SIG-M5 (cell line): ENCODE measurements around the gene CD8B2.
"Not testable (repeated sequence)": the region's sequence is repeated elsewhere in the genome, so short reads cannot be mapped to it uniquely, and the experiment has no call there.

Source experiments
- DNase-seq: peaks from one replicate; lab custom pipeline; 2025; lab: John Stamatoyannopoulos, UW

CD8B2 gene

GRCh38 chr2:106551417-106552130 is 64.4 kb downstream of the CD8B2 start:
- DNase-seq, result no peak

- no peak for DNase-seq
Observed at GRCh38 chr2:106552921-106553320, 65.8 kb downstream of the CD8B2 start.

GRCh38 chr2:106553321-106553720 is 66.2 kb downstream of the CD8B2 start:
- no peak for DNase-seq

GRCh38 chr2:106554411-106554810 is 67.2 kb downstream of the CD8B2 start:
- no peak for DNase-seq

GRCh38 chr2:106555053-106555452 is 67.9 kb downstream of the CD8B2 start:
- no peak for DNase-seq

- DNase-seq, result not testable (repeated sequence)
Observed at GRCh38 chr2:106559786-106560185, 72.6 kb downstream of the CD8B2 start.

GRCh38 chr2:106560773-106561172 is 73.6 kb downstream of the CD8B2 start:
- no peak for DNase-seq

- no peak for DNase-seq
Observed at GRCh38 chr2:106561356-106561755, 74.2 kb downstream of the CD8B2 start.

- no peak for DNase-seq
Observed at GRCh38 chr2:106561803-106562202, 74.6 kb downstream of the CD8B2 start.

- no peak for DNase-seq
Observed at GRCh38 chr2:106562268-106563186, 75.4 kb downstream of the CD8B2 start.

- no peak for DNase-seq
Observed at GRCh38 chr2:106563195-106563594, 76.0 kb downstream of the CD8B2 start.

- no peak for DNase-seq
Observed at GRCh38 chr2:106565599-106565998, 78.4 kb downstream of the CD8B2 start.

GRCh38 chr2:106566050-106566449 is 78.9 kb downstream of the CD8B2 start:
- DNase-seq, result no peak

- DNase-seq, result not testable (repeated sequence)
Observed at GRCh38 chr2:106566484-106566883, 79.3 kb downstream of the CD8B2 start.

- no peak for DNase-seq
Observed at GRCh38 chr2:106570316-106570715, 83.2 kb downstream of the CD8B2 start.
